ENCODE measurements around the gene CAMK2G.
A peak's percentile ranks its signal among the peaks of the same experiment; 100 is the strongest.

CAMK2G gene

GRCh38 chr10:73879296-73880173, 5.2 kb upstream of the CAMK2G start:
- peak; percentile 80 to 91 (median 88) for DNase-seq (ENCODE audit: low read depth in 3 of 3)

- DNase-seq (ENCODE audit: low read depth in 3 of 3), result no peak
These were observed 4.0 kb upstream of the CAMK2G start for GRCh38 chr10:73878365-73878764.

- no peak for DNase-seq (ENCODE audit: low read depth in 3 of 3)
These were observed 3.3 kb upstream of the CAMK2G start for GRCh38 chr10:73877533-73878160.

GRCh38 chr10:73876971-73877370, 2.6 kb upstream of the CAMK2G start:
- no peak for DNase-seq (ENCODE audit: low read depth in 3 of 3)

GRCh38 chr10:73876566-73876965, 2.2 kb upstream of the CAMK2G start:
- no peak for DNase-seq (ENCODE audit: low read depth in 3 of 3)

GRCh38 chr10:73876157-73876556, 1.8 kb upstream of the CAMK2G start:
- no peak for DNase-seq (ENCODE audit: low read depth in 3 of 3)

- peak in 2 of 3 experiments; percentile 12 to 18 for DNase-seq (ENCODE audit: low read depth in 3 of 3)
These were observed 752 bp upstream of the CAMK2G start for GRCh38 chr10:73875139-73875475.

- DNase-seq (ENCODE audit: low read depth in 3 of 3), result no peak
These were observed 528 bp downstream of the CAMK2G start for GRCh38 chr10:73873838-73874215.

- DNase-seq (ENCODE audit: low read depth in 3 of 3), result no peak
These were observed 1.1 kb downstream of the CAMK2G start for GRCh38 chr10:73873142-73873837.

GRCh38 chr10:73872190-73872710, 2.1 kb downstream of the CAMK2G start:
- no peak for DNase-seq (ENCODE audit: low read depth in 3 of 3)

- no peak for DNase-seq (ENCODE audit: low read depth in 3 of 3)
These were observed 2.8 kb downstream of the CAMK2G start for GRCh38 chr10:73871295-73872189.

- no peak for DNase-seq (ENCODE audit: low read depth in 3 of 3)
These were observed 5.6 kb downstream of the CAMK2G start for GRCh38 chr10:73868655-73869195.

- no peak for DNase-seq (ENCODE audit: low read depth in 3 of 3)
These were observed 6.3 kb downstream of the CAMK2G start for GRCh38 chr10:73867871-73868631.

GRCh38 chr10:73867126-73867807, 7.1 kb downstream of the CAMK2G start:
- no peak for DNase-seq (ENCODE audit: low read depth in 3 of 3)

GRCh38 chr10:73866621-73867020, 7.7 kb downstream of the CAMK2G start:
- DNase-seq (ENCODE audit: low read depth in 3 of 3), result no peak

GRCh38 chr10:73865459-73866442, 8.6 kb downstream of the CAMK2G start:
- peak in 1 of 3 experiments; percentile 34 for DNase-seq (ENCODE audit: low read depth in 3 of 3)

- no peak for DNase-seq (ENCODE audit: low read depth in 3 of 3)
These were observed 9.3 kb downstream of the CAMK2G start for GRCh38 chr10:73865107-73865458.

- DNase-seq (ENCODE audit: low read depth in 3 of 3), result no peak
These were observed 10.1 kb downstream of the CAMK2G start for GRCh38 chr10:73864229-73864628.
